Lower leg skin (tissue), 3 donors: ENCODE data around the gene CYP3A4.

ENCODE experiments used
- CTCF ChIP-seq, 3 donors: fragments of 450-650 bp; IDR thresholded peaks; one replicate each; pipeline ENCODE4 v1.5.1; 2016; ENCODE audit warnings: antibody characterized with exemption in 3 of 3, mild to moderate bottlenecking in 3 of 3, moderate library complexity in 2 of 3
- POLR2A ChIP-seq, 2 donors: fragments of 450-650 bp; IDR thresholded peaks; one replicate each; pipeline ENCODE4 v1.6.1; 2016 to 2017; ENCODE audit warnings: antibody characterized with exemption in 2 of 2, mild to moderate bottlenecking in 1 of 2, moderate library complexity in 1 of 2

GRCh38 chr7:99713995-99714570 lies 69.9 kb downstream of the CYP3A4 start:
- TF ChIP-seq CTCF (IDR thresholded peaks at IDR 0.05): no peak
- TF ChIP-seq POLR2A (IDR thresholded peaks at IDR 0.05): no peak
